Pancreas (tissue), 10 donors: ENCODE results near the gene PHF21B. TPM values are rescaled to one million over a fixed set of nuclear protein-coding genes. Genes with fewer than 3 reads are reported as not detected.

Experiments used
- ATAC-seq, 4 donors: fragments of 200-7000 bp; cut with Tn5 transposase; one replicate each; pipeline versions ENCODE4 v1.8.0 to v1.9.1; 2020; ENCODE audit warnings: mild to moderate bottlenecking in 4 of 4, moderate library complexity in 4 of 4
- DNase-seq, 6 donors: peaks; one replicate each; pipeline ENCODE4 v3.0.0-alpha.2; 2020
- FAIRE-seq: peaks from 2 replicates; lab custom pipeline; 2012; peaks lifted over from hg19 to GRCh38; lab: Jason Lieb, UNC
- H3K27ac ChIP-seq, 4 donors: fragments of 200-600 bp; sonication (generic); 1 replicate in 3 of 4; 2 replicates in 1 of 4; pipeline versions ENCODE4 v1.5.0 to v1.8.0; 2020
- H3K27me3 ChIP-seq, 4 donors: fragments of 200-600 bp; one replicate each; pipeline ENCODE4 v1.8.0; 2021
- H3K36me3 ChIP-seq, 3 donors: fragments of 200-600 bp; sonication (generic) in 1 of 3; one replicate each; pipeline versions ENCODE4 v1.5.0 to v1.8.0; 2020 to 2021
- H3K4me1 ChIP-seq, 3 donors: fragments of 200-600 bp; one replicate each; pipeline ENCODE4 v1.8.0; 2021
- H3K4me3 ChIP-seq, 4 donors: fragments of 200-600 bp; sonication (generic) in 2 of 4; one replicate each; pipeline versions ENCODE4 v1.5.0 to v1.8.0; 2020 to 2021
- H3K9me3 ChIP-seq, 4 donors: fragments of 200-600 bp; one replicate each; pipeline ENCODE4 v1.8.0; 2021
- CTCF ChIP-seq, 4 donors: fragments of 200-600 bp; sonication (generic) in 3 of 4; IDR thresholded peaks; one replicate each; pipeline versions ENCODE4 v1.5.0 to v1.8.0; 2021; ENCODE audit warnings: antibody characterized with exemption in 4 of 4
- WGBS, 2 donors: extraction: QIAGEN DNeasy Blood & Tissue Kit; methylation state at CpG; one replicate each; pipeline ENCODE4 v1.1.7; 2013; 5-methylcytosine and 5-hydroxymethylcytosine counted together
- intact Hi-C, 3 donors: fragments of 100-400 bp; cut with DNase I; formaldehyde crosslinking; loops; one replicate each; pipeline versions ENCODE4 v1.11.1 to v1.14.2; 2022
- polyA plus RNA-seq, 2 donors: library from polyadenylated mRNA; stranded (reverse); fragments of 200-250 nt; gene quantifications; one replicate each; pipeline ENCODE4 v1.2.3, GENCODE V29; 2013
- total RNA-seq, 6 donors: library from RNA; stranded (reverse); fragmentation: NEBNext Ultra II Directional in 4 of 6; extraction: Animal tissue kit (Norgen Biotek cat#: 25700) in 4 of 6; gene quantifications; one replicate each; pipeline versions ENCODE4 v1.2.1 to v1.2.4, GENCODE V29; 2021 to 2023
- donor health status: healthy with polysubstance abuse.
- donor health status: DM: no; HTN: no; CAD: no; lungs with moderate emphysema.
- donor health status: DM: no; HTN: no; CAD: no.
- donor health status: control.
- donor health status: control.
- donor health status: Bipolar disorder and iron deficiency.
- donor health status: DM: yes; HTN: yes; CAD: no.
- donor health status: DM: no; HTN: no; CAD: no.
- donor health status: DM: no; HTN: no; CAD: no.
- donor health status: DM: yes; HTN: yes; CAD: no.

The PHF21B gene
- total and polyA plus RNA-seq, 8 donors: 0.34 to 2.9 (median 0.57) TPM; not detected in 1

DNA sequence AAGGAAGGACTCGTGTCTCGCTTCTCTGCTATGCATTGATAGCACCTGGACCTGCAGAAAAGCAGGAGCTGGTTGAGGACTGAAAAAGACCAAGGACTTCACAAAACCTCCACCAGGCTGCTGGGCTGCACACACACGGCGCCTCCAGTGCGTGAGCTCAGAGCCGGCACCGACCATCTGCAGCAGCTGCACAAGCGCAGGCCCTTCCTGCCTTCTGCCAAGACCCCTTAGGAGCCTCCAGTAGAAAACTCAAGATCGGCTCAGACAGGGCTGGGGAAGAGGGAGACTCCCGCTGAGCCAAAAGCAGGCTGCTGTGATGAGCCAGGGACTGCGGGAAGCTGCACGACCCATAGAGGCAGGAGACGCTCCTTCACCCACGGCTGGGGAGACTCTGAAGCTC, 70.9 kb downstream of the PHF21B start:
- no peaks in the 10 kb centered on the region for H3K36me3 ChIP-seq
- intact Hi-C loops: no loop called here
- H3K9me3 ChIP-seq: no peaks in the 10 kb centered on the region
- WGBS, 2 donors: 41 to 63% methylated on average over 14 of the region's 14 CpGs
- FAIRE-seq: no peak
- no peak overlapping the region for H3K4me3 ChIP-seq
- no peak overlapping the region for H3K27ac ChIP-seq
- H3K27me3 ChIP-seq: no peaks in the 10 kb centered on the region
- H3K4me1 ChIP-seq: no peaks in the 10 kb centered on the region
- no peak for ATAC-seq
- TF ChIP-seq CTCF (IDR thresholded peaks at IDR 0.05): no peak
- DNase-seq: no peak

DNA sequence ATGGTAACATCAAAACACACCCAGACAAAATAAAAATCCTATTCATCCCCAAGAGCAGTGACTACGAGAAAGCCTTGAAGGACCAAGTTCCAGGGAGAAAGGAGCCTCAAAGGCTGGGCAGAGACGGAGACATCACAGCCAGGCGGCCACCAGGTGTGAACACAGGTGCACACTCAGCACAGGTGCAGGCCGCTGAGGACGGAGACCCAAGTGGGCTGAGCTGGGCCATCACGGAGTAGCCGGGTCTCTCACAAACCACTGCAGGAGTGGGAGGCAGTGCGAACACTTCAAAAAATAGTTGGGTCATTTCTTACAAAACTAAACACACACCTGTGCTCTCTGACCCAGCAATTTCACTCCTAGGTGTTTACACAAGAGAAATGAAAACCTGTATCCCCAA, 72.6 kb downstream of the PHF21B start:
- Histone ChIP-seq H3K4me1 (no peaks in the 10 kb centered on the region), H3K27ac (no peak overlapping the region), H3K27me3 (no peaks in the 10 kb centered on the region), H3K9me3 (no peaks in the 10 kb centered on the region), H3K36me3 (no peaks in the 10 kb centered on the region), H3K4me3 (no peak overlapping the region)
- ATAC-seq (no peak), DNase-seq (no peak), FAIRE-seq (no peak)
- TF ChIP-seq CTCF (IDR thresholded peaks at IDR 0.05): no peak
- WGBS, 2 donors: 56 to 67% methylated on average over 8 of the region's 8 CpGs
- intact Hi-C loops: no loop called here

GRCh38 chr22:44936201-44936600, 73.6 kb downstream of the PHF21B start:
- no peaks in the 10 kb centered on the region for H3K36me3 ChIP-seq
- H3K4me3 ChIP-seq: no peak overlapping the region
- no peak for TF ChIP-seq CTCF (IDR thresholded peaks at IDR 0.05)
- ATAC-seq (no peak), FAIRE-seq (no peak), DNase-seq (peak in 1 of 6 donors; percentile 43)
- no peak overlapping the region for H3K27ac ChIP-seq
- no peaks in the 10 kb centered on the region for H3K27me3 ChIP-seq
- intact Hi-C loops: no loop called here
- H3K9me3 ChIP-seq: no peaks in the 10 kb centered on the region
- no peaks in the 10 kb centered on the region for H3K4me1 ChIP-seq
- WGBS, 2 donors: 61 to 76% methylated on average over 16 of the region's 16 CpGs

DNA sequence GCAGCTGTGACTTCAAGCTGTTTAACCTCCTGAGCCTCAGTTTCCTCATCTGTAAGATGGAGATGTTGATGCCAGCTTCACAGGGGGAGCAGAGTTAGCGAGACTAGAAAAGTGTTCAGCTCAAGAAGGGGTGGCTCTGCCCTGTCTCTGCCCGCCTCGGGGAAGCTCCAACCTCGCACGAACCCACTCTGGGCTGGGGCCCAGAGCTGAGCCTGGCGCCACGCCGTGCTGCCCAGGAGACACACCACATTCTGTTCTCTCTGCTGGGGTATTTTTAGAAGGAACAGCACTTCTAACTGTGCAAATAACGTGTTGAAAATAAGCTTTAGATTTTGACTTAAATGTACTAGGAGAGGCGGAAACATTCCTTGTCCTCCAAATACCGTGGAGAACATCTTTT, 74.1 kb downstream of the PHF21B start:
- ATAC-seq (no peak), FAIRE-seq (no peak), DNase-seq (no peak)
- no peaks in the 10 kb centered on the region for H3K36me3 ChIP-seq
- no peaks in the 10 kb centered on the region for H3K27me3 ChIP-seq
- no peak for TF ChIP-seq CTCF (IDR thresholded peaks at IDR 0.05)
- no peaks in the 10 kb centered on the region for H3K9me3 ChIP-seq
- H3K4me3 ChIP-seq: no peak overlapping the region
- intact Hi-C loops: no loop called here
- H3K4me1 ChIP-seq: no peaks in the 10 kb centered on the region
- no peak overlapping the region for H3K27ac ChIP-seq
- 69% methylated on average over 11 of the region's 11 CpGs for WGBS, 2 donors

DNA sequence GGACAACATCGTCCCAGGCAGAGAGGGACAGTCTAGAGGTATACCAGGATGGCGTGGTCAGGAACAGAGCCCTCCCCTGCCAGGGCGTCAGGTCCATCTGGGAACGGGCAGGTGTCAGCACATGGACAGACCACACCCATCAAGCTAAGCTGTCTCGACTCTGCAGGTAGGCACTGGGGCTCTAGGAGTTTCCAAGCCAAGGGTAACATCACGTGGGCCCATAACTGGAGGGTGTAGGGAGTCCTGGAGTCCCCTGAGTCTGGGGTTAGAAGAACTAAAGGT, 75.4 kb downstream of the PHF21B start:
- FAIRE-seq: no peak
- no peak for ATAC-seq

More for the DNA sequence above, 75.4 kb downstream of the PHF21B start:
- 44 to 51% methylated on average over 6 of the region's 6 CpGs for WGBS, 2 donors
- intact Hi-C loops: no loop called here
- H3K4me1 ChIP-seq: no peaks in the 10 kb centered on the region
- H3K27me3 ChIP-seq: no peaks in the 10 kb centered on the region
- DNase-seq: peak in 1 of 6 donors; percentile 30
- H3K4me3 ChIP-seq: no peak overlapping the region
- no peaks in the 10 kb centered on the region for H3K36me3 ChIP-seq
- H3K27ac ChIP-seq: no peak overlapping the region
- no peak for TF ChIP-seq CTCF (IDR thresholded peaks at IDR 0.05)
- no peaks in the 10 kb centered on the region for H3K9me3 ChIP-seq
